ENCODE data around the gene SMIM35. TPM values are rescaled to one million over a fixed set of nuclear protein-coding genes. Genes with fewer than 3 reads are reported as not detected.
"Not testable (repeated sequence)": the region's sequence is repeated elsewhere in the genome, so short reads cannot be mapped to it uniquely, and the experiment has no call there.

The SMIM35 gene
- total and polyA plus RNA-seq, 2 donors (not counting 1 experiment from before 2014, with no cell fraction given): not detected

DNA sequence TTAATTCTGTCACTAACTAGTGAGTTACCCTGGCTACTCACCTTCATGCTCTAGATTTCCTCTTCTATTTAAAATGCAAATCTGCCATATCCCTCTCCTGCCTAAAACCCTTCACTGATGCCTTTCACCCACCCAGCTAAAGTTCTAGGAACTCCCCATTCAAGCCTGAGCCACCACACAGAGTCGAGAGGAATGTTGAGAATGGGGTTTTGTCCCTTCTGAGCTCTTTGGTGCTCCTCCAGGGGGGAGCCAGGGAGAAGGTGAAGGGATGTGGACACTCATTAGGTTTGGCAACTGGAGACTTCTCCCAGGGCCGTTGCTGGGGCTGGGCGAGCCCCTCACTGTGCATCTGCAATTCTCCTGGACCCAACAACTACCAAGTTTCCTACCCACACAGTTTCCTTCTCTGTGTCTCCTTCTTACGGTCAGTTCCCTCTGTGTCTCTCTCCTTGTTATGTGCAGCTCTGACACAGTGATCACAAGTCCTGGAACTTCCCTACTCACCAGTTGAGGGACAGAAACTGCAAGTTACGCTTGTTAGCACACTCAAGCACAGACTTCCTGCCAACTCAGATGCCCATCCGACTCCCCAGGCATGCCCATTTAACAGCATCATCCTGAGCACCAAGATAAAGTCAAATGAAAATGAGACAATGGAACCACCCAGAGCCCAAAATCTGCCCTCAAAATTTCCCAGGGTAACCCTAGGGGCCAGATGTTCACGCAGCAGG, 107.1 kb downstream of the SMIM35 start:
- H3K36me3 ChIP-seq (ENCODE audit: control insufficient read depth, insufficient read depth, low read length): no peaks in the 10 kb centered on the region
- DNase-seq (ENCODE audit: low read depth in 2 of 2): no peak
- no peaks in the 10 kb centered on the region for H3K9me3 ChIP-seq (ENCODE audit: control insufficient read depth, insufficient read depth, low read depth, low read length)
- H3K79me2 ChIP-seq (ENCODE audit: control insufficient read depth, insufficient read depth, low read length): no peaks in the 10 kb centered on the region
- no peak overlapping the region for H3K4me2 ChIP-seq (ENCODE audit: extremely low read depth, insufficient read depth, low read length)
- no peak overlapping the region for H3K4me3 ChIP-seq (replicated peaks in 1 of 4; ENCODE audit: control extremely low read depth in 1 of 4, insufficient read depth in 1 of 4, low read depth in 3 of 4, low read length in 4 of 4)
- no peak overlapping the region for H3K9ac ChIP-seq (ENCODE audit: insufficient read depth, low read length)
- no peaks in the 10 kb centered on the region for H3K4me1 ChIP-seq (ENCODE audit: control insufficient read depth, extremely low read depth, insufficient read depth, low read length)
- H4K20me1 ChIP-seq (ENCODE audit: control insufficient read depth, extremely low read depth, insufficient read depth, low read length): no peaks in the 10 kb centered on the region
- no peak overlapping the region for H3K27ac ChIP-seq (ENCODE audit: insufficient read depth, low read length)
- H3K27me3 ChIP-seq (ENCODE audit: control insufficient read depth, insufficient read depth, low read length): no peaks in the 10 kb centered on the region
- TF ChIP-seq, protein P1, sequence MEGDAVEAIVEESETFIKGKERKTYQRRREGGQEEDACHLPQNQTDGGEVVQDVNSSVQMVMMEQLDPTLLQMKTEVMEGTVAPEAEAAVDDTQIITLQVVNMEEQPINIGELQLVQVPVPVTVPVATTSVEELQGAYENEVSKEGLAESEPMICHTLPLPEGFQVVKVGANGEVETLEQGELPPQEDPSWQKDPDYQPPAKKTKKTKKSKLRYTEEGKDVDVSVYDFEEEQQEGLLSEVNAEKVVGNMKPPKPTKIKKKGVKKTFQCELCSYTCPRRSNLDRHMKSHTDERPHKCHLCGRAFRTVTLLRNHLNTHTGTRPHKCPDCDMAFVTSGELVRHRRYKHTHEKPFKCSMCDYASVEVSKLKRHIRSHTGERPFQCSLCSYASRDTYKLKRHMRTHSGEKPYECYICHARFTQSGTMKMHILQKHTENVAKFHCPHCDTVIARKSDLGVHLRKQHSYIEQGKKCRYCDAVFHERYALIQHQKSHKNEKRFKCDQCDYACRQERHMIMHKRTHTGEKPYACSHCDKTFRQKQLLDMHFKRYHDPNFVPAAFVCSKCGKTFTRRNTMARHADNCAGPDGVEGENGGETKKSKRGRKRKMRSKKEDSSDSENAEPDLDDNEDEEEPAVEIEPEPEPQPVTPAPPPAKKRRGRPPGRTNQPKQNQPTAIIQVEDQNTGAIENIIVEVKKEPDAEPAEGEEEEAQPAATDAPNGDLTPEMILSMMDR (conservative IDR thresholded peaks at IDR 0.05 in 1 of 2, IDR thresholded peaks at IDR 0.05 in 1 of 2; ENCODE audit: low read depth in 1 of 2, low read length in 2 of 2): no peak
- TF ChIP-seq EZH2 (IDR thresholded peaks at IDR 0.05; ENCODE audit: low read length, missing control alignments): no peak
- H2AFZ ChIP-seq (ENCODE audit: low read length): no peak overlapping the region

DNA sequence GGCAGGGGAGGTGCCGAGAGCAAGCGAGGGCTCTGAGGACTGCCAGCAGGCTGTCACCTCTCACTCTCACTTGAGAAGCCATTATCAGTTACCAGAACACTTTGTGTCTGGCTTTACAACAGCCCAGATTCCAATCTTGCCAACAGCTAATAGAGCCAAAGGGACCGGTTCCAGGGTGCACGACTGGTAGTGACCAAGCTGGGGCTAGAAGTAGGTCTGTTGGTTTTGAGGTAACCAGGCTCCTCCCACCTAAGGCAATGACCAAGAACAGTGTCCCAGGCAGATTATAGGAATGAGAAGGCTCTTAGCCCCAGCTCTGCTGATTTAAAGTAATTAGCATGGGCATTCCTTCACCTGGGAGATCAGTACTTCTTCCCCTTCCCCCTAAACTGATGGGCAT, 107.8 kb downstream of the SMIM35 start:
- Histone ChIP-seq H3K79me2 (ENCODE audit: control insufficient read depth, insufficient read depth, low read length) (no peaks in the 10 kb centered on the region), H3K4me2 (ENCODE audit: extremely low read depth, insufficient read depth, low read length) (no peak overlapping the region), H3K9me3 (ENCODE audit: control insufficient read depth, insufficient read depth, low read depth, low read length) (no peaks in the 10 kb centered on the region), H4K20me1 (ENCODE audit: control insufficient read depth, extremely low read depth, insufficient read depth, low read length) (no peaks in the 10 kb centered on the region), H3K36me3 (ENCODE audit: control insufficient read depth, insufficient read depth, low read length) (no peaks in the 10 kb centered on the region), H2AFZ (ENCODE audit: low read length) (no peak overlapping the region), H3K27me3 (ENCODE audit: control insufficient read depth, insufficient read depth, low read length) (no peaks in the 10 kb centered on the region), H3K4me3 (replicated peaks in 1 of 4; ENCODE audit: control extremely low read depth in 1 of 4, insufficient read depth in 1 of 4, low read depth in 3 of 4, low read length in 4 of 4) (no peak overlapping the region), H3K9ac (ENCODE audit: insufficient read depth, low read length) (no peak overlapping the region), H3K27ac (ENCODE audit: insufficient read depth, low read length) (no peak overlapping the region), H3K4me1 (ENCODE audit: control insufficient read depth, extremely low read depth, insufficient read depth, low read length) (no peaks in the 10 kb centered on the region)
- TF ChIP-seq, protein P1 (conservative IDR thresholded peaks at IDR 0.05 in 1 of 2, IDR thresholded peaks at IDR 0.05 in 1 of 2; ENCODE audit: low read depth in 1 of 2, low read length in 2 of 2): no peak
- TF ChIP-seq EZH2 (IDR thresholded peaks at IDR 0.05; ENCODE audit: low read length, missing control alignments): no peak
- DNase-seq (ENCODE audit: low read depth in 2 of 2): no peak

DNA sequence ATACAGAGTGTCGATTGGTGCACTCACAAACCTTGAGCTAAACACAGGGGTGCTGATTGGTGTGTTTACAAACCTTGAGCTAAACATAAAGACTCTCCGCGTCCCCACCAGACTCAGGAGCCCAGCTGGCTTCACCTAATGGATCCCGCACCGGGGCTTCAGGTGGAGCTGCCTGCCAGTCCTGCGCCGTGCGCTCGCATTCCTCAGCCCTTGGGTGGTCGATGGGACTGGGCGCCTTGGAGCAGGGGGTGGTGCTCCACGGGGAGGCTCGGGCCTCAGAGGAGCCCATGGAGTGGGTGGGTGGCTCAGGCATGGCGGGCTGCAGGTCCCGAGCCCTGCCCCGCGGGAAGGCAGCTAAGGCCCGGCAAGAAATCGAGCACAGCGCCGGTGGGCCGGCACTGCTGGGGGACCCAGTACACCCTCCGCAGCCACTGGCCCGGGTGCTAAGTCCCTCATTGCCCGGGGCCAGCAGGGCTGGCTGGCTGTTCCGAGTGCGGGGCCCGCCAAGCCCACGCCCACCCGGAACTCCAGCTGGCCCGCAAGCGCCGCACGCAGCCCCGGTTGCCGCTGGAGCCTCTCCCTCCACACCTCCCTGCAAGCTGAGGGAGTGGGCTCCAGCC, 108.4 kb downstream of the SMIM35 start:
- H3K9ac ChIP-seq (ENCODE audit: insufficient read depth, low read length); DNase-seq (ENCODE audit: low read depth in 2 of 2): not testable (repeated sequence)

DNA sequence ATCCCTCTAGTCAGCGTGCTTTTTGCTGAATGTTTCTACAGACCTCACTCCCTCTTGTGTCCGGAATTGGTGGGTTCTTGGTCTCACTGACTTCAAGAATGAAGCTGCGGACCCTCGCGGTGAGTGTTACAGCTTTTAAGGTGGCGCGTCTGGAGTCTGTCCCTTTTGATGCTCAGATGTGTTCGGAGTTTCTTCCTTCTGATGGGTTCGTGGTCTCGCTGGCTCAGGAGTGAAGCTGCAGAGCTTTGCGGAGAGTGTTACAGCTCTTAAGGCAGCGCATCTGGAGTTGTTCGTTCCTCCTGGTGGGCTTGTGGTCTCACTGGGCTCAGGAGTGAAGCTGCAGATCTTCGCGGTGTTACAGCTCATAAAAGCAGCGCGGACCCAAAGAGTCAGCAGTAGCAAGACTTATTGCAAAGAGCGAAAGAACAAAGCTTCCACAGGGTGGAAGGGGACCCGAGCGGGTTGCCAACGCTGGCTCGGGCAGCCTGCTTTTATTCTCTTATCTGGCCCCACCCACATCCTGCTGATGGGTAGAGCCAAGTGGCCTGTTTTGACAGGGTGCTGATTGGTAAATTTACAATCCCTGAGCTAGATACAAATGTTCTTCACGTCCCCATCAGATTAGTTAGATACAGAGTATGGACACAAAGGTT, 109.0 kb downstream of the SMIM35 start:
- H3K4me2 ChIP-seq (ENCODE audit: extremely low read depth, insufficient read depth, low read length); H3K27me3 ChIP-seq (ENCODE audit: control insufficient read depth, insufficient read depth, low read length); H4K20me1 ChIP-seq (ENCODE audit: control insufficient read depth, extremely low read depth, insufficient read depth, low read length); H3K9me3 ChIP-seq (ENCODE audit: control insufficient read depth, insufficient read depth, low read depth, low read length); H3K4me1 ChIP-seq (ENCODE audit: control insufficient read depth, extremely low read depth, insufficient read depth, low read length); H3K79me2 ChIP-seq (ENCODE audit: control insufficient read depth, insufficient read depth, low read length); H3K36me3 ChIP-seq (ENCODE audit: control insufficient read depth, insufficient read depth, low read length); H2AFZ ChIP-seq (ENCODE audit: low read length); DNase-seq (ENCODE audit: low read depth in 2 of 2); H3K9ac ChIP-seq (ENCODE audit: insufficient read depth, low read length); H3K4me3 ChIP-seq (replicated peaks in 1 of 4; ENCODE audit: control extremely low read depth in 1 of 4, insufficient read depth in 1 of 4, low read depth in 3 of 4, low read length in 4 of 4); H3K27ac ChIP-seq (ENCODE audit: insufficient read depth, low read length): not testable (repeated sequence)

More for the DNA sequence above, 108.4 kb downstream of the SMIM35 start:
- not testable (repeated sequence) for H3K36me3 ChIP-seq (ENCODE audit: control insufficient read depth, insufficient read depth, low read length); H3K9me3 ChIP-seq (ENCODE audit: control insufficient read depth, insufficient read depth, low read depth, low read length); H3K4me3 ChIP-seq (replicated peaks in 1 of 4; ENCODE audit: control extremely low read depth in 1 of 4, insufficient read depth in 1 of 4, low read depth in 3 of 4, low read length in 4 of 4); H4K20me1 ChIP-seq (ENCODE audit: control insufficient read depth, extremely low read depth, insufficient read depth, low read length); H3K4me2 ChIP-seq (ENCODE audit: extremely low read depth, insufficient read depth, low read length); H3K79me2 ChIP-seq (ENCODE audit: control insufficient read depth, insufficient read depth, low read length); H3K27me3 ChIP-seq (ENCODE audit: control insufficient read depth, insufficient read depth, low read length); H3K4me1 ChIP-seq (ENCODE audit: control insufficient read depth, extremely low read depth, insufficient read depth, low read length); H2AFZ ChIP-seq (ENCODE audit: low read length); H3K27ac ChIP-seq (ENCODE audit: insufficient read depth, low read length)
